ENCODE results near the gene IFIT1B.

GRCh38 chr10:89367529-89367928 is 10.3 kb upstream of the IFIT1B start:
- TF ChIP-seq CTCF (conservative IDR thresholded peaks at IDR 0.05; ENCODE audit: low read depth, low read length) (no peak), EZH2 (IDR thresholded peaks at IDR 0.05; ENCODE audit: borderline replicate concordance, low read depth, low read length, poor library complexity, severe bottlenecking) (no peak)

Data from A673 (cell line).